ENCODE data around the gene PSMD10.

The PSMD10 gene, protein sequence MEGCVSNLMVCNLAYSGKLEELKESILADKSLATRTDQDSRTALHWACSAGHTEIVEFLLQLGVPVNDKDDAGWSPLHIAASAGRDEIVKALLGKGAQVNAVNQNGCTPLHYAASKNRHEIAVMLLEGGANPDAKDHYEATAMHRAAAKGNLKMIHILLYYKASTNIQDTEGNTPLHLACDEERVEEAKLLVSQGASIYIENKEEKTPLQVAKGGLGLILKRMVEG

DNA sequence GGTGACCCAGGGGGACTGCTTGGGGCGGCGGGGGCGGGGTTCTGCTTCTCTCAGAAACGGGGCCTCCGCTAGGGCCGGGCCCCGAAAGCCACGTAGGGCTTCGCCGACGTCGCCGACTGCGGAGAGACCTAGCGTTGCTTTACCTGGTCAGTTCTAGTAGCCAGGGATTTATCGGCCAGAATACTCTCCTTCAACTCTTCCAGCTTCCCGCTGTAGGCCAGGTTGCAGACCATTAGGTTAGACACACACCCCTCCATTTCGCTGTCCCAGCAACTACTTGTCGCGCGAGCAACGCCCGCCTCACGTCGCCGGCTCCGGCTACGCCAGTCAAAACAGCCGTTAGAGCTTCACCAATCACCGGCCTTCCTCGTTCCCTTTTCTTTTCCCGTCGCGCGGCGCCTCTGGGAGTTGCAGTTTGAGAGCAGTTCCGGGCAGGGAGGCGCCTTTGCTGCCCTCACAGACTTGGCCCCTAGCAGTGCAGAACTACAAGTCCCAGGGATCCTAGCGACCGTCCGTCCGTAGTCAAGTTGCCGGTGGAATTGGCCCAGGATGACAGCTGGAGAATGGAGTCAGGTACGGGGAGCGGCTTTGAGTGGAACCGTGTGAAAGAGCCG, at the start of gene PSMD10, which contains the start of gene ATG4A:
PSMD10 (minus strand) TSS at position 279 of the 614 bp plus-strand sequence; CDS start at position 257, 22 bp downstream.
ATG4A (plus strand) TSS at position 515 of the 614 bp plus-strand sequence; CDS start at position 564, 49 bp downstream.
- peak; percentile 79 to 87 for DNase-seq

DNA sequence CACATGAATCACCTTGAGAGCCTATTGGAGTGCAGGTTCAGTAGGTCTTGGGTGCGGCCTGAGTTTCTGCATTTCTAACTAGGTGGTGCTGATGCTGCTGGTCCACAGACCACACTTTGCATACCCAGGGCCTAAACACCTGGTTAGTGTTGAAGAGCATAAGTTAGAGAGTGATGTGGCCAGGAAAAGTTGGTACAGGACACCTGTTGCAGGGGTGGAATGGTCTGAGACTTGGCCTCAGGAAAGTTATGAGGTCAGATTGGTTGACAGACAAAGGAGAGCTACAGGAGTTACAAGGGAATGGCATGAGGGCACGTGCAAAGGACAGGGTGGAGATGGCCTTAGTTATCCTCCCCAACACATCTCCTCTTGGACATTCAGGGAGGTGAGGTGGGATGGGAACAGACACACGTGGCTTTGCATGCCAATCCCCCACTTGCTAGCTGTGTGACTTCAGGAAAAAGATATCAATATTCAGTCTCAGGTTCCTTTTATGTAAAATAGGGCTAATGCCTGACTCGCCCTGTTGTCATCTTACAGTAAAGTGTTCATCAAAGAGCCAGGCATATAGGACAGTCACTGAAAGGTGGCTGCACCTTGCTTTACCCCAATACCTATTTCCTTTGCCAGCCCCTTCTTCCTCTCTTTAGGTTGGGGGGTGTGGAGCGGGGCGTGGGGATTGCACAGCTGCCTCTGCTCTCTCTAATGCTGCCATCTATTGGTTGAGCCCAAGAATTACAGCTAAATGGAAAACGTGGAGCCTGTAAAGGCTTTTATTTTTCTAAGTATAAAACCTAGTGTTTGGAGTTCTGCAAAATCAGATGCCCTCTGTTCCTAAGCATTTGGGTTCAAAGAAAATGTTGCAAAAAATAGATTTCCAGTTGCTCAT, 47.7 kb upstream of the PSMD10 start:
- peak in 1 of 2 experiments; percentile 14 for DNase-seq

DNA sequence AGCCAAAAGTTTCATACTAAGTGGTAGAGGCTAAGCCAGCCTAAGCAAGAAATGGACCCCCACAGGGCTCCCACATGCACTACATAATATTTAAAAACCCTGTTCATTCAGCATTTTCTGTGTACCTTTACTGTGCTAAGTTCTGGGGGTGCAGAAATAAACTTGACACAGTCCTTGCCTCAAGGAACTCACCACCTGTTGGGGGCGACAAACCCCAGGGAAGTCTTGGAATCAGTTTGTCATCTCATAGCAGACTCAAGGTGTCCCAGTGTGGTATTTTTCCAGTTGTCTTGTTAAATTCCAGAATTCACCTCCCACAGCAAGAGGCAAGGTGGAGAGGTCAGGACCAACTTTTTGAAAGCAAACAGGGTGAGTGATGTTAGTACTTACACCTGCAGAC, 43.4 kb upstream of the PSMD10 start:
- no peak for DNase-seq

DNA sequence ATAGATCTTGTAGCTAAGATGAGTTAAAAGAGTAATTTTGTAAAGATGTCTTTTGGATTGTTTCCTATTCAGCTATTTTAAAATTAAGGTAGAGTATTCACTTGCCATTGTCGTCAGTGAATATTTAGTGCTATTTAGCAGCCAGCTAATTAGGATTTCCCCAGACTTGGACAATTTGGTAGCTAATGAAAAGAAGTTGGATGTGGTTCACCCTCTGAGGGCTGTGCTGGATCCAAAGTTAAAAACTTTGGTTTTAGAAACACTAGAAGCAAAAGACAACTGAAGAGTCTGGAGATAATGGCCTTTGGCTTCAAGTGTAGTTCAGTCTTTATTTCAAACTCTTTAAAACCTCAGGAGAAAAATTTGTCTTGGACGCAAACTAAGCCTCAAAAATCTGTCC, 41.5 kb upstream of the PSMD10 start:
- DNase-seq, result no peak

DNA sequence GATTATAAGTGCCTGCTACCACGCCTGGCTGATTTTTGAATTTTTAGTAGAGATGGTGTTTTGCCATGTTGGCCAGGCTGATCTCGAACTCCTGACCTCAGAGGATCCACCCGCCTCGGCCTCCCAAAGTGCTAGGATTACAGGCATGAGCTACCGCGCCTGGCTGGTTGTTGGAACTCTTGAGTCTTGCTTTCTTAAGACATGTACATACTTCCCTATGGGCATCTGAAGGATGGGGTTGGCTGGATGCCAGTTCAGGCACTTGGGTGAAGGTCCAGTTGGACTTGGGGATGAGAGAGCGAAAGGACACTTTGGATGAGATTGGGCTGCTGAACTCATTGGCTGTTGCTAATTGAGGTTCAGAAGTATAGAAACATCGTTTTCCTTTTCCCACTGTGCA, 40.7 kb upstream of the PSMD10 start:
- DNase-seq, result no peak

DNA sequence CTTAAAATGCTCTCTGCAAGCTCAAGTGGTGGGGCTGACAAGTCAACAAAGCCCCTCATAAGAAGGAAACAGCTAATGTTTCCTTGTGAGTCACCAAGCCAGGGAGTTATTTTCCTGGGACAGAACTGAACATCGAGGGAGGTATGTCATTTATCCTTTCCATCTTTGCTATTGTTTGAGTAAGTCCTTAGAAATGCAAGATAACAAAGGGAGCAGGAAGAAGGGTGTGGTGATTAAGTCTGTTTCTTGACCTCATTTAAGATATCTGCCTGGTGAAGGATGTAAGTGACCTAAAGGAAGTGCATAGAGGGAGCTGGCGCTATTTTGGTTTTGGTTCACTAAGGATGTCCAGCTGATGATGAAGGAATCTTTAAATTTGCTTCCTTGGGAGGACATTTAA, 40.1 kb upstream of the PSMD10 start:
- no peak for DNase-seq

DNA sequence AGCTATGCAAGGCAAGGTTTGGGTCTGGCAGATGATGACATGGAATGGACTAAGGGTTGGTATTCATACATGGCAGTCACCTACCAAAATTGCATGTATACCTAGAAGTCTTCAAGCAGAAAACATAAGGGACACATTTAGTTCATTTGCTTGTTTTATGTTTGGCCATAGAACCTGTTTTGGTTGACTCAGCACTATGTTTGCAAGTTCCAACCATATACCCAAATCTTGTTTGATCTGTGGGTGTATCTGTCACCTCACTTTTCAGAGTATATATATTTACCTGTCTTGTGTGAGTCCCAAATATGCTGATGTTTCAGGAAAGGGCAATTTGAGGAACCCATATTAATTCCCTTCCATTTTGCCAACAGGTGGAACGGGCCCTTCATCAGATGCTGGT, 39.5 kb upstream of the PSMD10 start:
- DNase-seq, result no peak

DNA sequence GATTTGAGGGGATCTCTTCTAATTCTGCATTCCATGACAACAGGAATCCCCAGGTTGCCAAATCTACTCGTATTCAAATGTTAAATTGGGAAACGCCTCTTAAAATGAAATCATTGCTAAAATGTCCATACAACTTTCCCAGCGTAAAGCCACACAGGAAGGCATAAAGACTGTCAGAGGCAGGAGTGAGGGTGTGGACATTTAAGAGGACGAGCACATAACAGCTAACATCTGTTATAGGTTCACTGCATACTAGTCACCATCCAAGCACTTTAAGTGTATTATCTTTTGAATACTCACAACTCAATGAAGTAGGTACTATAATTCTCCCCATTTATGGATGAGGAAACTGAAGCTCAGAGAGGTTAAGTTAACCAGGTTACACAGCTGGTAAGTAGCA, 35.8 kb upstream of the PSMD10 start:
- DNase-seq, result no peak

DNA sequence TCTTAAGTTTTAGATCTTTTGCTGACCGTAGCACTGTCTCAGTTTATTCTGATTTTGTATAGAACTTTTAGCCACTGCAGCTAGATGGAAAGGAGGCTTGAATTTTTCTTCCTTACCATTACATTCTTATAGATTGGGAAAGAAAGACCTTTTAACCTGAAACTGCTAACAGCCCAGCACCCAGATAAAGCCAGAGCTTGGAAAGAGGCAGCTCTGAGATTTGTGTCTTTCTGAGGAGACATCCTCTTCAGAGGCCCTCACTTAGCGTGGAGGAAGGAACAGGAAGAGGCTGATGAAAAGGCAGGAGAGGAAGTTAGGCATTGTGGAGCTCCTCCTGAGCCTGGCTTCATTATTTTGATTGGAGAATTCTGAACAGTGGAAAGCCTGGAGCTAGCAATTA, 35.3 kb upstream of the PSMD10 start:
- DNase-seq, result no peak

DNA sequence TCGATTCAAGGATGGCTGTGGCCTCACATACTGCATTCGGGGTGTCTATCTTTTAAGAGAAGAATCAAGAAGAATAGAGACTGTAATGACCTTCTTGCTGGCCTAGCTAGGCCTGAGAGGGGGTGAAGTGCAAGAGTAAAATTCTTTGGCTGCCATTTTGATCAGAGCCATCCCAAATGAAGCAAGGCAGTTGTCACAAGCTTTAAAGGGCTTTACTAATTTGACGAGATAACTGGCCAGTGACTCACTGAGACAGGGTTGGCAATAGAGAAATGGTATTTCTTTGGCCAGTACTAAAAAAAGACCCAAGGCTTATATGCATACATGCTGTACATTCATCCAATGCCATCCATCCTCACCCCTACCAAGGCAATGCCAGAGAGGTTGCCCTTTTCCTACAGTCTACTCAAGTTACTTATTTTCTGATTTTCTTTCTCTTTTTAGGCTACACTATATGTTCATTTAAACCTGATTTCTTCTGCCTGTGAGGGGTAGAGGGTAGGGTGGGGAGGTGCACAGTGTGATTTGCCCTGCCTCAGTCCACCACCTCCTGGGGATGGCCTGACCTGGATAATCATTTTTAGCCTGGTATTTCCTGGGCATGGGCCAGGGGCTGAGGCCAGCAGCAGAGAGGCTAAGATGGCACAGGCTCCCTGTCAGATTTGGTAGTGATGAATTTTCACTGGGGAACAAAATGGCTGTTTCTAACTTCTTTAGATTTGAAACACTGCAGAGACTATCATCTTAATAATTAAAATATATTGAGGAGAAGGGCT, 32.4 kb upstream of the PSMD10 start:
- DNase-seq, result no peak

DNA sequence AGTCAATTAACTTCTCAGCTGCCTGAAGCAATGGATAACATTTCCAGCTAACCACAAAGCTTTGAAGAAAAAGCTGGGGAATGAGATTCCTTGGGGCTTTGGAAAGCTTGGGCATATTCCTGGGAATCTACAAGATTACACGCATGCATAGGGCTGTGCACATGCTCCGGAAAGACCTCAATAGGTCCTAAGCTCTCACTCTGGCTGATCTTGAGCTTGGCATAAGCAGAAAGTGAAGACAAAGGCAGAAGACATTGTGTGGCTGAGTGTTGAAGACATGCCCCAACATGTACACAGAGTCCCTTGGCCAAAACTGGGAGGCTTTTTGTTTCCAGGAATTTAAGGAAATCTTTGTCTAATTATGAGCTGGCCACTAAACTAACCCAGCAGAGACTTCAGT, 31.4 kb upstream of the PSMD10 start:
- DNase-seq, result no peak

DNA sequence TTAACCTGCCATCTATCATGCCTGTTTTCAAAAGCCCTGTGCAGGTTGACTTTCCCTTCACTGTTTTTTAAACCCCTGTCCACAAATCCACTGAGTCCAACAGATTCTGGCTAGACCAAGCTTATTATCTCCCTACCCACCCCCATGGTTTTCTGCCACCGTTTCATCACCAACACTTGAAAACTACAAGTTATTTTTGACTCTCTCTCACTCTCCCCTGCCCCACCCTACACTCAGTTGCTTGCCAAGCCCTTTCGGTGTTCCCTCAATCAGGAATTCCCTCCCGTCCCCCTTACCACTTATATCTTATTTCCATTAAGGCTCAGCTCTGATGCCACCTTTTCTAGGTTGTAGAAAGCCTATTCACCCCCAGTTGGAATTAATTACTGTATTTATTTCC, 29.9 kb upstream of the PSMD10 start:
- no peak for DNase-seq

DNA sequence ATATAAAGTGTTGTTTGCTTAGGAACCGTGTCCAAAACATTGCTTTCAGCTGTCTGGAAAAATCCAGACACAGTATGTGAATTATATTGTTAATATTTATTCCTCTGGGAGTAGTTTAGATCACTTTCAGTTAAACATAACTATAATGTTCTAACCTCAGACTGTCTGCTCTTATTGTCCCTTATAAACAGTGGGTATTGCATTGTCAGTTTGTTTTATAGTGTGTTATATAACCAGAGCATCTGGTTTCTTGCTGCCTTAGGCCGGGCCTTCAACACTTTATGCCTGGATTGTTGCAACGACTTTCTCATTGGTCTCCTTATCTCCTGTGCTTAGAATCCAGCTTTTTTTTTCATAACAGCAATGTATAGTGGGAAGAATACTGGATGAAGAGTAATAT, 26.6 kb upstream of the PSMD10 start:
- no peak for DNase-seq

DNA sequence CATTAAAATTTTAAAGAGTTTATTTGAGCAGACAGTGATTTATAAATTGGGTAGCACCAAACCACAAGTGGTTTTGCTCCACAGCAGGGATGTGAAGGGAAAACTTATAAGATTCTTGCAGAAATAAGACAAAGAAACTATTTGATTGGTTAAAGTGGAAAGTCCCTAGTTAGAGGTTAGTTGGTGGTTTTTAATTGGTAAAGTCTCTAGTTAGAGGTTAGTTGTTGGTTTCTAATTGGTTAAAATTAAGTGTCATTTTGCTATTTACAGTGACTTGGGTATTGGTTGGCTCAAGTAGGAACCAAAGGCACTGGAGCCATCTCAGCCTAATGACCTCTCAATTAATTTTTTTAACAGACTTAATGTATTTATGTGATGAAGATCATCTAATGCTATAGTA, 23.2 kb upstream of the PSMD10 start:
- DNase-seq, result no peak

DNA sequence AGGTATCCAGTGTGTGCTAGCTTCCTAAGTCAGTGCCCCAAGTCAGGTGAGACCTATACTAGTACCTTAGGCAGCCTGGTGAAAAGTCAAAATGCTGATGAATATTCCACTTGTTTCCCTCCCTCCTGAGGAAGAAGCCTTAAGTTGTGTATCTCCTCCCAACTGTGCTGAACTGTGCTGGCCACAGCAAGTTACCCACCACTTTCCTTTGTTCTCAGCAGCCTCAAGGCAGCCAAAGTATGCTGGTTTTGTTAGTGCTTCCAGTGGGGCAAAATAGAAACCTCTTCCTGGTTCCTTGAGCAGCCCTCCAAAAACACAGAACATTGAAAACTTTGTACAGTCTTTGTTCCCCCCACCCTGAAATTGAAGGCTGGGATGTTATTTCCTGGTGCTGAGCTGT, 14.1 kb upstream of the PSMD10 start:
- no peak for DNase-seq

DNA sequence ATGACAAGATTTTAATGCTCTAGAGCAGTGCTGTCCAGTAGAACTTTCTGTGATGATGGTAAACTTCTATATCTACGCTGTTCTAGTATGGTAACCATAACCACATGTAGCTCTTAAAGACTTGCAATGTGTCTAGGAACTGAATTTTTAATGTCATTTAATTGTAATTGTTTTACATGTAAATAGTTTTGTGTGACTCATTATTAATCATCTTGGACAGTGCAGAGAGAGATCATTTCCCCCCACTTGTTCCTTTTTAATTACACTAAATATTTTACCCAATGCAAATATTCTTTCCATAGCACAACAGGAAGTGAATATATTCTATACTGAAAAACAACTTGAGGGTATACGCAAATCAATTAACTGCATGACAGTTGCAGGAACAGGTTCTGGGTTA, 6.0 kb upstream of the PSMD10 start:
- DNase-seq, result no peak

DNA sequence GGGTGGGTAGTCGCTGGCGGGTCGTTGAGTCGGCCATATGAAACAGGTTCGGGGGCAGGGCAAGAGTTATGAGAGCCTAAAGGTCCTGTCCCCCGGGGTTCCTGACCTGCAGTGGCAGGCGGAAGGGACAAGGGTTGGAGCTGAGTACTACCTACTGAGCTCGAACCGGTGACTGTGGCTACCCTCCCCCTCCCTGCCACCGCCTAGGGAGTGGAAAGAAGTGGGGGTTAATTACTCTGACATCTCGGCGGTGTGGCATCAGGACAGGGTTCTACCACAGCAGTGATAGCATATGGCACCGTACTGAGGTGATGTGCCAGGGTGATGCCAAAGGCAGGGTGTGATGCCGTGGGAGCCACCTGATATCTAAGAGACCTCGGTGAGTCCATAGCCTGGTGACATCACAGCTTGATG, 543 bp upstream of the PSMD10 start:
- peak in 1 of 2 experiments; percentile 38 for DNase-seq

DNA sequence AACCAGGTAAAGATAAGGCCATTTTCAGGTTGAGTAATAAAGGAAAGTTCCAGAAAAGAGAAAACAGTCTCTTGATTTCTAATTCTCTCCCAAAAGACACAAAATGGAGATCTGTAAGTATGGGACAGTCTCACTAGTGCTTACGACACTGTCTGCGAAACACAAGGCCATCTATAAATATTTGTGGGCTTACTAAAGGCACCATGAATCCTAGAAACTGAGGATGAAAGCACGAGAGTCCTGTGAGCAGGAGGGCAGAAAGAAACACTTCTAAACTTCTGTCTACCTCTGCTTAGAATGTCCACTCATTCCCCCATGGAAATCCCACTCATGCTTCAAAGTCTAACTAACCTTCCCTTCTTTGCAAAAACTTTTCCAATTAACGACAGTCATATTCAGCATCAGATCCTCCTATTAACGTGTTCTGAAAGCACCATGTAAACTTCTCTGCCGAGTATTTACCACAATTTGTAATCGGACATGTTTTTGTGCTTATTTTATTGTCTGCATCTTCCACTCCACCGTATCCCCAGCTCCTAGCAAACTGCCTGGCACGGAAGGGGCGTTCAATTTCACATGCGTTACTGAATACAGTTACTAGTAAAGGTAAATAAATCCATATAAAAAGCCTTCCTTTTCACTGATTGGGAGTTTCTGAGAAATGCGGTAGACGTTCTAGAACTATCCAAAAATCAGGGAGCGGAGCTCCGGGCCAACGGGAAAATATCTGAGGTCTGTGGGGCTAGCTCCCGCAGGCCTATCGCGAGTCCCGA, 665 bp downstream of the PSMD10 start:
- no peak for DNase-seq

DNA sequence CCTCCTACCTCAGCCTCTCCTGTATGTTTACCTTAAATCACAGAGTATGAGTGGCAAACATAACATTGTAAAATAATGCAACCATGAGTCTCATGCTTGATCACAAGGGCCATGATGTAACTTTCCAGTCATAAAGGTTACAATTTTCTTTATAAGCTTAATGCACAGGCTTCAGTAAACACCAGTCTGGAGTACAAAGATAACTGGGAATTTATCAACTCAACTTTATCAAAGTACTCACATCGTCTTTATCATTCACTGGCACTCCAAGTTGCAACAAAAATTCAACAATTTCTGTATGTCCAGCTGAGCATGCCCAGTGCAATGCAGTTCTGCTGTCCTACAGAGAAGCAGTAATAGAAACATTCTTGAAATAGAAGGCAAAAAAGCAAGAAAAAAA, 2.8 kb downstream of the PSMD10 start:
- no peak for DNase-seq

DNA sequence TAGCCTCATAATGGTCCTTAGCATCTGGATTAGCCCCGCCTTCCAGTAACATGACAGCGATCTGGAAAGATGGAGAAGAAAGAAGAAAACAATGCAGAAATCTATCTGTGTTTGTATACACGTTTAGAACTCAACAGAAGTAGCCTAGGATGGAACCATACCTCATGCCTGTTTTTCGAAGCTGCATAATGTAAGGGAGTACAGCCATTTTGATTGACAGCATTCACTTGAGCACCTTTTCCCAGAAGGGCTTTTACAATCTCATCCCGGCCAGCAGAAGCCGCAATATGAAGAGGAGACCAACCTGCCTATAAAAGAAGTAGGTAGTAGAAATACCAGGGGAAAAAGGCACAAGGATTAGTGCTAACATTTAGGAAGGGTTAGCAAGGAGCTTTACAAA, 3.5 kb downstream of the PSMD10 start:
- DNase-seq, result no peak

DNA sequence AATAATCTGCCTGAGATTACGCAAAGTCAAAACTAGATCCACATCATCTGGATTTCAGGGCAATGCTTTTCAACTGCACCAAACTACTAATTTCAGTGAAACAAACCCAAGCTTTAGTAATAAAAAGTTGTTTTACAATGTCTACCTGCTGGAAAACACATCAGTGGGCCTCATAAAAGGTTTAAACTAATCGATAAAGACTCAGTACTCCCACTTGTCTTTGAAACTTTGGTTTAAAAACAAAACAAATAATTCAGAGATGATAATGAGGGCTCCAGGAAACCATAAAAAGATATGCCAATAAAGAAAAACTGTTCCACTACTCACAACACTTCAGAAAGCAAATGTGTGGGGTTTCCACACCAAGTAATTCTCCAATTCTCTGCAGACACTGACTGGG, 10.2 kb downstream of the PSMD10 start:
- DNase-seq, result no peak

DNA sequence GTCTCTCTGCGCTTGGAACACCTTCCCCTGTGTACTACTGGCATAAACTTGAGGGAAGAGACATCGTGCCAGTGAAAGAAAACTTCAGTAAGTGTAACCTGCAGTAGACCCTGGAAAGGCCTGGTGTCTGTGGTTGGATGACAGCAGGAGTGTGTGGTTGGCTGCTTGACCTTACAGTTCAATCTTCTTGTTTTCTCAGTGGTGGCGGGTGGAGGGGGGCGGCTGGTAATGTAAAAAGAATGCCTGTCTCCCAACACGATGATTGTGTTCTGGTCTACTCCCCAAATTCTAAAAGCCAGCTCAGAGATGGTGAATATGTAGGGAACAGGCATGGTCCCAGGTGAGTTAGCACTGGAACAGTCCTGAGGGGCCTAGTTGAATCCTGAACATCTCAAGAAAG, 18.6 kb downstream of the PSMD10 start:
- DNase-seq, result no peak
